ENCODE measurements around the gene IL19. TPM values are rescaled to one million over a fixed set of nuclear protein-coding genes. Genes with fewer than 3 reads are reported as not detected.

Gene IL19
- polyA plus RNA-seq, 4 donors, result not detected

DNA sequence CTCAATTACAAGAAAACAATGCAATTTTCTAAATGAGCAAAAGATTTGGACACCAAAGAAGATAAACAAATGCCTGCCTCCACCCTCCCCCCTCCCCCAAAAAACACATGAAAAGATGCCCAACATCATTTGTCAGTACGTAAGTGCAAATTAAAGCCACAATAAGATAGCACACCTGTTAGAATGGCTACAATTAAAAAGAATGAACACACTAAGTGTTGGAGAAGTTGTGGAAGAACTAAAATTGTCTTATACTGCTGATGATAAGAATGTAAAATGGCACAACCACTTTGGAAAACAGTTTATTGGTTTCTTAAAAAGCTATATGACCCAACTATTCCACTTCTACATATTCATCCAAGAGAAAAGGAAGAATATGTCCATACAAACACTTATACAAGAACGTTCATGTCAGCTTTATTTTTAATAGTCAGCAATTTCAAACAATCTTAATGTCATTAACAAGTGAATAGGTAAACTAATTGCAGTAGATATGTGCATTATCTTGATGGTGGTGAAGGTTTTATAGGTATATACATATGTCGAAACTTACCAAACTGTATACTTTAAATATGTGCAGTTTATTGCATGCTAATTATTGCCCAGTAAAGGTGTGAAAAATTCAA is 105.3 kb downstream of the IL19 start:
- Histone ChIP-seq H3K4me3 (ENCODE audit: low read depth in 1 of 3, low read length in 3 of 3) (no peak overlapping the region), H3K27me3 (ENCODE audit: control insufficient read depth in 3 of 3, insufficient read depth in 3 of 3, low read length in 3 of 3) (no peaks in the 10 kb centered on the region), H3K27ac (ENCODE audit: low read depth in 1 of 3, low read length in 2 of 3) (no peak overlapping the region), H3K9me3 (ENCODE audit: control insufficient read depth in 2 of 2, insufficient read depth in 1 of 2, low read depth in 1 of 2, low read length in 1 of 2) (peaks cover 0 to 29% of the 10 kb centered on the region in 2 donors), H3K4me1 (ENCODE audit: control insufficient read depth in 3 of 3, insufficient read depth in 2 of 3, low read depth in 1 of 3, low read length in 2 of 3) (no peaks in the 10 kb centered on the region), H3K36me3 (ENCODE audit: control insufficient read depth in 3 of 3, insufficient read depth in 2 of 3, low read depth in 1 of 3, low read length in 3 of 3) (no peaks in the 10 kb centered on the region)
- 70 to 82% (median 79%) methylated on average over 3 of the region's 3 CpGs for WGBS, 3 donors
- FAIRE-seq, result no peak
- DNase-seq, result no peak

GRCh38 chr1:206878456-206878855 is 107.9 kb downstream of the IL19 start:
- Histone ChIP-seq H3K4me3 (ENCODE audit: low read depth in 1 of 3, low read length in 3 of 3) (no peak overlapping the region), H3K9me3 (ENCODE audit: control insufficient read depth in 2 of 2, insufficient read depth in 1 of 2, low read depth in 1 of 2, low read length in 1 of 2) (peaks cover 0 to 18% of the 10 kb centered on the region in 2 donors), H3K27me3 (ENCODE audit: control insufficient read depth in 3 of 3, insufficient read depth in 3 of 3, low read length in 3 of 3) (no peaks in the 10 kb centered on the region), H3K36me3 (ENCODE audit: control insufficient read depth in 3 of 3, insufficient read depth in 2 of 3, low read depth in 1 of 3, low read length in 3 of 3) (no peaks in the 10 kb centered on the region), H3K4me1 (ENCODE audit: control insufficient read depth in 3 of 3, insufficient read depth in 2 of 3, low read depth in 1 of 3, low read length in 2 of 3) (no peaks in the 10 kb centered on the region), H3K27ac (ENCODE audit: low read depth in 1 of 3, low read length in 2 of 3) (no peak overlapping the region)
- FAIRE-seq, result no peak
- no peak for DNase-seq

DNA sequence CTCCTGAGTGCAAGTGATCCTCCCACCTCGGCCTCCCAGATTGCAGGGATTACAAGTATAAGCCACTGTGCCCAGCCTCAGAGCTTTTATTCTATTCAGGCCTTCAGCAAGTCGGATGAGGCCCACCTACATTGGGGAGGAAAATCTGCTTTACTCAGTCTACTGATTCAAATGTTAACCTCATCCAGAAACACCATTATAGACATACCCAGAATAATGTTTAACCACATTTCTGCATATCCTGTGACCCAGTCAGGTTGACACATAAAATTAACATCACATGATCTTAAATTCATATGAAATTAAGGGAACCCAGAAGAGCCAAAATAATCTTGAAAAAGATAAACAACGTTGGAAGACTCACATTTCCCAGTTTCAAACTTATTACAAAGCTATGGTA is 109.7 kb downstream of the IL19 start:
- Histone ChIP-seq H3K36me3 (ENCODE audit: control insufficient read depth in 3 of 3, insufficient read depth in 2 of 3, low read depth in 1 of 3, low read length in 3 of 3) (no peaks in the 10 kb centered on the region), H3K4me3 (ENCODE audit: low read depth in 1 of 3, low read length in 3 of 3) (no peak overlapping the region), H3K27me3 (ENCODE audit: control insufficient read depth in 3 of 3, insufficient read depth in 3 of 3, low read length in 3 of 3) (no peaks in the 10 kb centered on the region), H3K4me1 (ENCODE audit: control insufficient read depth in 3 of 3, insufficient read depth in 2 of 3, low read depth in 1 of 3, low read length in 2 of 3) (no peaks in the 10 kb centered on the region), H3K9me3 (ENCODE audit: control insufficient read depth in 2 of 2, insufficient read depth in 1 of 2, low read depth in 1 of 2, low read length in 1 of 2) (peaks cover 0 to 18% of the 10 kb centered on the region in 2 donors), H3K27ac (ENCODE audit: low read depth in 1 of 3, low read length in 2 of 3) (no peak overlapping the region)
- WGBS, 3 donors, result 72 to 77% (median 76%) methylated on average over 3 of the region's 3 CpGs
- FAIRE-seq (no peak), DNase-seq (no peak)

DNA sequence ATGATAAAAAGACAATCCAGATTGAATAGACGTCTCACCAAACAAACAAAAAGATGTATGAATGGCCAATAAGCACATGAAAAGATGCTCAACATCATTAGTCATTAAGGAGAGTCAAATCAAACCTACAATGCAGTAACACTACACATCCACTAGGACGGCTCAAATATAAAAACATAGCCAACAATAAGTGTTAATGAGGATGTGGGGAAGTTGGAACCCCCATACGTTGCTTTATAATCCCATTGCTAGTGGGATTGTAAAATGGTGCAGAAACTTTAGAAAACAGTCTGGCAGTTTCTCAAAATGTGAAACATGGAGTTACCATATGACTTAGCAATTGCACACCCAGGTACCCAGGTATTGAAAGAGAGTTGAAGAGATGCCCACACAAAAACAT is 112.0 kb downstream of the IL19 start:
- Histone ChIP-seq H3K36me3 (ENCODE audit: control insufficient read depth in 3 of 3, insufficient read depth in 2 of 3, low read depth in 1 of 3, low read length in 3 of 3) (no peaks in the 10 kb centered on the region), H3K4me3 (ENCODE audit: low read depth in 1 of 3, low read length in 3 of 3) (no peak overlapping the region), H3K27me3 (ENCODE audit: control insufficient read depth in 3 of 3, insufficient read depth in 3 of 3, low read length in 3 of 3) (no peaks in the 10 kb centered on the region), H3K9me3 (ENCODE audit: control insufficient read depth in 2 of 2, insufficient read depth in 1 of 2, low read depth in 1 of 2, low read length in 1 of 2) (peaks cover 0 to 13% of the 10 kb centered on the region in 2 donors), H3K4me1 (ENCODE audit: control insufficient read depth in 3 of 3, insufficient read depth in 2 of 3, low read depth in 1 of 3, low read length in 2 of 3) (no peaks in the 10 kb centered on the region), H3K27ac (ENCODE audit: low read depth in 1 of 3, low read length in 2 of 3) (no peak overlapping the region)
- FAIRE-seq, result no peak
- no peak for DNase-seq
- WGBS, 3 donors, result 65 to 76% (median 66%) methylated on average over 3 of the region's 3 CpGs

- WGBS, 3 donors, result 96 to 100% (median 97%) methylated on average over 1 of the region's 1 CpG
These were observed 112.6 kb downstream of the IL19 start for GRCh38 chr1:206883160-206883559.

DNA sequence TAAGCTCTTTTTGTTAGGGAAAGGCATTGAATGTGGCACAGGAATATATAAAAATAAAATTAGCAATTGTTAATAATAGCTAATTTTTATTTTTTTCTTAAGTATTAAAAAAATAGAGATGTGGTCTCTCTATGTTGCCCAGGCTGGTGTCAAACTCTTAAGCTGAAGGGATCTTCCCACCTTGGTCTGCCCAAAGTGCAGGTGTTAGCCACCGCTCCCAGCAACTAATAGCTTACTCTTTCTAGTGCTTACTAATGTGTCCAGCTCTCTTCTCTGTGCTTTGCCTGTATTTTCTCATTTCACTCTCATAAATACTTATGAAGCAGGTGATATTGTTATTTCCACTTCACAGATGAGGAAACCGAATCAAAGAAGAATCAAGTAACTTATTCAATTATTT is 113.3 kb downstream of the IL19 start:
- no peak for FAIRE-seq
- 87 to 94% (median 92%) methylated on average over 2 of the region's 2 CpGs for WGBS, 3 donors

More at GRCh38 chr1:206883160-206883559, 112.6 kb downstream of the IL19 start:
- peaks cover 0 to 11% of the 10 kb centered on the region in 2 donors for H3K9me3 ChIP-seq (ENCODE audit: control insufficient read depth in 2 of 2, insufficient read depth in 1 of 2, low read depth in 1 of 2, low read length in 1 of 2)
- no peak overlapping the region for H3K4me3 ChIP-seq (ENCODE audit: low read depth in 1 of 3, low read length in 3 of 3)
- no peak overlapping the region for H3K27ac ChIP-seq (ENCODE audit: low read depth in 1 of 3, low read length in 2 of 3)
- H3K4me1 ChIP-seq (ENCODE audit: control insufficient read depth in 3 of 3, insufficient read depth in 2 of 3, low read depth in 1 of 3, low read length in 2 of 3), result no peaks in the 10 kb centered on the region
- no peaks in the 10 kb centered on the region for H3K27me3 ChIP-seq (ENCODE audit: control insufficient read depth in 3 of 3, insufficient read depth in 3 of 3, low read length in 3 of 3)
- DNase-seq (no peak), FAIRE-seq (no peak)
- no peaks in the 10 kb centered on the region for H3K36me3 ChIP-seq (ENCODE audit: control insufficient read depth in 3 of 3, insufficient read depth in 2 of 3, low read depth in 1 of 3, low read length in 3 of 3)

DNA sequence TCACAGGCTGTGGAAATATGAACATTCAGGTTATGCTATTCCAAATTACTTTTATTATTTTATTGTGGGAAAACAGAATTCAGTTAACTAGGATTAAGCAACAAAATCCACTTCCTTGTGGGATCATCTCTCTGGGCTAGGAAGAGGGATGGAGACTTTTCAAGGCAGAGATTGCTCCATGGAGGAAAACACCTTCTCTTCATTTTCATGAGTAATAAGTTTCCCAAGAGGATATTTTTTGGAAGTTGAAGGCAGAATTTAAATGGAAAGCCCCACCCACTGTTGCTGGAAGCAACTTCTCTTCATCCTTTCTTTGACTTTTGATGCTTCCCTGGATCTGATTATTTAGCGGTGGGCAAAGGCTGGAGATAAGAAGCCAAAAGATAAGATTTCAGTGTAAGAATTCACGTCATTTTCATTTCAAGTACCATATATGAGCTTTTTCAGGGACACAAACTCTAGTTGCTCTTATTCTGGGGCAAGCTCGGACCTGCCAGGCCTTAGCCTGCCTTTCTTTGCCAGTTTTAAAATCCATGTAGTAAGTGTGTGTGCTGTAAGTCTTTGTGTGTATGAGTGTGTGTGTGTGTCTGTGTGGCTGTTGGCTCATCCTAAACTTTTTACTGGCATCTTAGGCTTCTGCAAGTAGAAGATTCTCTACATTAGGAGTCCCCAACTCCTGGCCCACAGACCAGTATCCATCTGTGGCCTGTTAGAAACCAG is 114.9 kb downstream of the IL19 start:
- Histone ChIP-seq H3K27me3 (ENCODE audit: control insufficient read depth in 3 of 3, insufficient read depth in 3 of 3, low read length in 3 of 3) (no peaks in the 10 kb centered on the region), H3K36me3 (ENCODE audit: control insufficient read depth in 3 of 3, insufficient read depth in 2 of 3, low read depth in 1 of 3, low read length in 3 of 3) (no peaks in the 10 kb centered on the region), H3K27ac (ENCODE audit: low read depth in 1 of 3, low read length in 2 of 3) (no peak overlapping the region), H3K4me3 (ENCODE audit: low read depth in 1 of 3, low read length in 3 of 3) (no peak overlapping the region), H3K4me1 (ENCODE audit: control insufficient read depth in 3 of 3, insufficient read depth in 2 of 3, low read depth in 1 of 3, low read length in 2 of 3) (peaks cover 0 to 3% (median 0%) of the 10 kb centered on the region in 3 donors), H3K9me3 (ENCODE audit: control insufficient read depth in 2 of 2, insufficient read depth in 1 of 2, low read depth in 1 of 2, low read length in 1 of 2) (no peaks in the 10 kb centered on the region)
- FAIRE-seq (no peak), DNase-seq (no peak)
- 59 to 75% (median 64%) methylated on average over 3 of the region's 3 CpGs for WGBS, 3 donors

More for the DNA sequence above, 113.3 kb downstream of the IL19 start:
- no peaks in the 10 kb centered on the region for H3K36me3 ChIP-seq (ENCODE audit: control insufficient read depth in 3 of 3, insufficient read depth in 2 of 3, low read depth in 1 of 3, low read length in 3 of 3)
- no peaks in the 10 kb centered on the region for H3K4me1 ChIP-seq (ENCODE audit: control insufficient read depth in 3 of 3, insufficient read depth in 2 of 3, low read depth in 1 of 3, low read length in 2 of 3)
- H3K4me3 ChIP-seq (ENCODE audit: low read depth in 1 of 3, low read length in 3 of 3), result no peak overlapping the region
- DNase-seq, result no peak
- H3K27ac ChIP-seq (ENCODE audit: low read depth in 1 of 3, low read length in 2 of 3), result no peak overlapping the region
- no peaks in the 10 kb centered on the region for H3K27me3 ChIP-seq (ENCODE audit: control insufficient read depth in 3 of 3, insufficient read depth in 3 of 3, low read length in 3 of 3)
- H3K9me3 ChIP-seq (ENCODE audit: control insufficient read depth in 2 of 2, insufficient read depth in 1 of 2, low read depth in 1 of 2, low read length in 1 of 2), result peaks cover 0 to 7% of the 10 kb centered on the region in 2 donors

DNA sequence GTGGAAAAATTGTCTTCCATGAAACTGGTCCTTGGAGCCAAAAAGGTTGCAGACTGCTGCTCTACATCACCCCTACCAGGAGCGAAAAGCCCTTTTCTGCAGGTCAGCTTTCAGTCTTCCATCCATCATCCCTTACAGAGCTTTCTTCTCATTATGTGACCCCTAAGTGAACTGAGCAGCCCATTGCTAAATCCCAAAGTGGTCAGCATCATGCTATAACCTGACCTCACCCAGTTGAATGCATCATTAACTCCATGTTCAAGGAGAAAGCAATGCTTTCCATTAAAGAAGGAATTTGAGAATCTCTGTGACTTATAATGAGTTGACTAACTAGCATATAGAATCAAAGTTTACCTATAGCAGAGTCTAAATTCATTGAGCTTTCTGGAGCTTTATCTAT is 116.3 kb downstream of the IL19 start:
- Histone ChIP-seq H3K36me3 (ENCODE audit: control insufficient read depth in 3 of 3, insufficient read depth in 2 of 3, low read depth in 1 of 3, low read length in 3 of 3) (no peaks in the 10 kb centered on the region), H3K4me1 (ENCODE audit: control insufficient read depth in 3 of 3, insufficient read depth in 2 of 3, low read depth in 1 of 3, low read length in 2 of 3) (peaks cover 0 to 5% (median 0%) of the 10 kb centered on the region in 3 donors), H3K27me3 (ENCODE audit: control insufficient read depth in 3 of 3, insufficient read depth in 3 of 3, low read length in 3 of 3) (no peaks in the 10 kb centered on the region), H3K27ac (ENCODE audit: low read depth in 1 of 3, low read length in 2 of 3) (no peak overlapping the region), H3K9me3 (ENCODE audit: control insufficient read depth in 2 of 2, insufficient read depth in 1 of 2, low read depth in 1 of 2, low read length in 1 of 2) (no peaks in the 10 kb centered on the region), H3K4me3 (ENCODE audit: low read depth in 1 of 3, low read length in 3 of 3) (no peak overlapping the region)
- FAIRE-seq (no peak), DNase-seq (no peak)
- WGBS, 3 donors, result 90 to 94% (median 92%) methylated on average over 1 of the region's 1 CpG

All from small intestine (tissue), 7 donors.